SK-N-SH (cell line): ENCODE results near the gene SLC5A12. TPM values are rescaled to one million over a fixed set of nuclear protein-coding genes. Genes with fewer than 3 reads are reported as not detected.

Experiments
- CTCF ChIA-PET: fragments of 300-600, 350-600 bp; formaldehyde crosslinking; extraction: SDS; loops from one replicate; lab custom pipeline; 2021; lab: Yijun Ruan, JAX
- POLR2A ChIA-PET: fragments of 350-600 bp; sonication (Branson Sonifier 250); formaldehyde crosslinking; extraction: SDS; loops from one replicate; lab custom pipeline; 2020; ENCODE audit warnings: antibody characterized with exemption, inconsistent platforms; lab: Yijun Ruan, JAX
- DNase-seq: peaks from one replicate; pipeline ENCODE4 v3.0.0; 2012
- H2AFZ ChIP-seq: fragments of 200-600 bp; sonication (generic); 2 replicates; pipeline ENCODE4 v1.8.1; 2016; ENCODE audit warnings: antibody characterized with exemption, mild to moderate bottlenecking, low read depth
- H3F3A ChIP-seq: fragments of 200-600 bp; sonication (generic); replicated peaks from 2 replicates; pipeline ENCODE3; 2016; ENCODE audit warnings: antibody characterized with exemption, mild to moderate bottlenecking; ENCODE audit not compliant: insufficient read depth
- H3K27ac ChIP-seq, 2 experiments: fragments of 200-500 bp in 1 of 2; fragments of 200-600 bp in 1 of 2; sonication (Bioruptor generic) in 1 of 2; sonication (generic), shearing (Covaris generic) in 1 of 2; 2 replicates each; pipeline versions ENCODE4 v1.5.1 to v1.6.1; 2014 to 2016; ENCODE audit warnings: low read depth in 2 of 2, inconsistent platforms in 1 of 2, low read length in 1 of 2, mild to moderate bottlenecking in 1 of 2, mixed read lengths in 1 of 2
- H3K27me3 ChIP-seq: fragments of 200-600 bp; sonication (generic), shearing (Covaris generic); 2 replicates; pipeline ENCODE4 v1.6.1; 2016; ENCODE audit warnings: mixed run types; ENCODE audit not compliant: insufficient read depth
- H3K36me3 ChIP-seq, 2 experiments: fragments of 200-500 bp in 1 of 2; fragments of 200-600 bp in 1 of 2; sonication (Bioruptor generic) in 1 of 2; sonication (generic) in 1 of 2; replicated peaks in 1 of 2; 2 replicates each; pipeline versions ENCODE3 to v1.5.1; 2014 to 2016; ENCODE audit warnings: low read length in 1 of 2, mild to moderate bottlenecking in 1 of 2; ENCODE audit not compliant: insufficient read depth in 2 of 2, control insufficient read depth in 1 of 2
- H3K4me1 ChIP-seq, 2 experiments: fragments of 200-500 bp in 1 of 2; fragments of 200-600 bp in 1 of 2; sonication (Bioruptor generic) in 1 of 2; sonication (generic), shearing (Covaris generic) in 1 of 2; 2 replicates each; pipeline versions ENCODE4 v1.5.1 to v1.6.1; 2014 to 2016; ENCODE audit warnings: low read depth in 1 of 2, low read length in 1 of 2, mixed run types in 1 of 2; ENCODE audit not compliant: insufficient read depth in 2 of 2, control insufficient read depth in 1 of 2
- H3K4me2 ChIP-seq: fragments of 200-600 bp; sonication (generic), shearing (Covaris generic); 2 replicates; pipeline ENCODE4 v1.6.1; 2017; ENCODE audit warnings: mixed run types
- H3K4me3 ChIP-seq, 2 experiments: fragments of 200-500 bp in 1 of 2; fragments of 200-600 bp in 1 of 2; sonication (Bioruptor generic) in 1 of 2; sonication (generic), shearing (Covaris generic) in 1 of 2; 2 replicates each; pipeline versions ENCODE4 v1.5.1 to v1.8.1; 2014 to 2016; ENCODE audit warnings: low read depth in 2 of 2, inconsistent platforms in 1 of 2, low read length in 1 of 2, mild to moderate bottlenecking in 1 of 2, mixed read lengths in 1 of 2, moderate library complexity in 1 of 2
- H3K79me2 ChIP-seq: fragments of 200-600 bp; sonication (generic); 2 replicates; pipeline ENCODE4 v1.8.1; 2017; ENCODE audit warnings: mild to moderate bottlenecking; ENCODE audit not compliant: insufficient read depth
- H3K9ac ChIP-seq: fragments of 200-600 bp; sonication (generic); 2 replicates; pipeline ENCODE4 v1.6.1; 2017; ENCODE audit warnings: mixed run types
- H3K9me2 ChIP-seq: fragments of 200-600 bp; sonication (generic); 2 replicates; pipeline ENCODE4 v1.6.1; 2017; ENCODE audit warnings: mixed run types
- H3K9me3 ChIP-seq: fragments of 200-600 bp; sonication (generic); 2 replicates; pipeline ENCODE4 v1.6.1; 2017; ENCODE audit warnings: mixed run types, mild to moderate bottlenecking, moderate library complexity
- H4K20me1 ChIP-seq: fragments of 200-600 bp; sonication (generic); 2 replicates; pipeline ENCODE4 v1.6.1; 2017; ENCODE audit warnings: mild to moderate bottlenecking, mixed run types; ENCODE audit not compliant: insufficient read depth
- ELF1 ChIP-seq: IDR thresholded peaks from 2 replicates; pipeline ENCODE4 v1.4.0; 2012
- EZH2phosphoT487 ChIP-seq: fragments of 200-600 bp; sonication (generic); IDR thresholded peaks from 2 replicates; pipeline ENCODE4 v1.6.1; 2017; ENCODE audit warnings: low read depth, mixed run types, mild to moderate bottlenecking, antibody characterized with exemption, moderate library complexity, borderline replicate concordance
- FOSL2 ChIP-seq: IDR thresholded peaks from 2 replicates; pipeline ENCODE4 v1.4.0; 2012; ENCODE audit warnings: low read depth, mild to moderate bottlenecking, moderate library complexity, borderline replicate concordance
- FOXJ3 ChIP-seq: sonication (generic); formaldehyde crosslinking; IDR thresholded peaks from 2 replicates; pipeline ENCODE4 v1.5.1; 2020; ENCODE audit warnings: mild to moderate bottlenecking, missing genetic modification reagents
- FOXM1 ChIP-seq: IDR thresholded peaks from 2 replicates; pipeline ENCODE4 v1.4.0; 2012; ENCODE audit warnings: low read depth, mild to moderate bottlenecking
- GATA2 ChIP-seq: sonication (generic); formaldehyde crosslinking; IDR thresholded peaks from 2 replicates; pipeline ENCODE4 v1.5.0; 2020; ENCODE audit warnings: mild to moderate bottlenecking, missing genetic modification reagents
- IRF3 ChIP-seq: fragments of 150-350 bp; IDR thresholded peaks from 2 replicates; pipeline ENCODE4 v1.6.1; 2016; ENCODE audit warnings: mild to moderate bottlenecking, low read depth, low read length
- MEF2A ChIP-seq: IDR thresholded peaks from 2 replicates; pipeline ENCODE4 v1.4.0; 2012; ENCODE audit warnings: low read depth, borderline replicate concordance
- NFIC ChIP-seq: IDR thresholded peaks from 2 replicates; pipeline ENCODE4 v1.4.0; 2012; ENCODE audit warnings: borderline replicate concordance
- RCOR1 ChIP-seq: fragments of 150-350 bp; IDR thresholded peaks from 2 replicates; pipeline ENCODE4 v1.6.1; 2017; ENCODE audit warnings: antibody characterized with exemption, low read length
- REST ChIP-seq: IDR thresholded peaks from 2 replicates; pipeline ENCODE4 v1.6.1; 2012; ENCODE audit warnings: mild to moderate bottlenecking, low read depth, low read length, moderate library complexity
- RFX5 ChIP-seq: IDR thresholded peaks from 2 replicates; pipeline ENCODE4 v1.6.1; 2012; ENCODE audit warnings: mild to moderate bottlenecking, improper control_type of control experiment, low read length
- TAF1 ChIP-seq: IDR thresholded peaks from 2 replicates; pipeline ENCODE4 v1.6.1; 2012; ENCODE audit warnings: low read depth, mild to moderate bottlenecking, low read length, moderate library complexity, borderline replicate concordance
- TCF12 ChIP-seq: IDR thresholded peaks from 2 replicates; pipeline ENCODE4 v1.4.0; 2012
- TEAD4 ChIP-seq: IDR thresholded peaks from 2 replicates; pipeline ENCODE4 v1.4.0; 2012; ENCODE audit warnings: mild to moderate bottlenecking, borderline replicate concordance; ENCODE audit not compliant: insufficient read depth
- YY1 ChIP-seq: IDR thresholded peaks from 2 replicates; pipeline ENCODE4 v1.4.0; 2012; ENCODE audit warnings: low read depth, mild to moderate bottlenecking
- WGBS: methylation state at CpG from one replicate; pipeline ENCODE4 v1.1.6; 2017; ENCODE audit warnings: low lambda C conversion rate; 5-methylcytosine and 5-hydroxymethylcytosine counted together
- polyA plus RNA-seq, 3 experiments: library from polyadenylated mRNA; depleted of rRNA; stranded (reverse); fragments of >200 nt; gene quantifications; 2 replicates each; pipeline ENCODE4 v1.2.3, GENCODE V29; 2012
- TF ChIP-seq, protein P1 (sequence below): IDR thresholded peaks from 2 replicates; pipeline ENCODE4; 2012

The SLC5A12 gene
- polyA plus RNA-seq, 1 of the 3 experiments (the other 2 are of a cell fraction), result 0.03 TPM

- H3K4me1 ChIP-seq, result no peaks in the 10 kb centered on the region
- ChIA-PET CTCF (no interaction called here), POLR2A (no interaction called here)
- no peak overlapping the region for H3K9ac ChIP-seq
- TF ChIP-seq REST (no peak), EZH2phosphoT487 (no peak), NFIC (no peak)
- H3F3A ChIP-seq, result no peaks in the 10 kb centered on the region
- 69% methylated on average over 2 of the region's 2 CpGs for WGBS
- H3K9me3 ChIP-seq, result no peaks in the 10 kb centered on the region
- H3K27me3 ChIP-seq, result no peaks in the 10 kb centered on the region
- no peak overlapping the region for H2AFZ ChIP-seq
- no peaks in the 10 kb centered on the region for H3K36me3 ChIP-seq
- no peaks in the 10 kb centered on the region for H4K20me1 ChIP-seq
- H3K4me2 ChIP-seq, result no peak overlapping the region
- no peaks in the 10 kb centered on the region for H3K9me2 ChIP-seq
- H3K4me3 ChIP-seq, result no peak overlapping the region
- no peak overlapping the region for H3K27ac ChIP-seq
- no peak for DNase-seq
- no peaks in the 10 kb centered on the region for H3K79me2 ChIP-seq
Observed at GRCh38 chr11:26767060-26767459, 45.2 kb upstream of the SLC5A12 start.

DNA sequence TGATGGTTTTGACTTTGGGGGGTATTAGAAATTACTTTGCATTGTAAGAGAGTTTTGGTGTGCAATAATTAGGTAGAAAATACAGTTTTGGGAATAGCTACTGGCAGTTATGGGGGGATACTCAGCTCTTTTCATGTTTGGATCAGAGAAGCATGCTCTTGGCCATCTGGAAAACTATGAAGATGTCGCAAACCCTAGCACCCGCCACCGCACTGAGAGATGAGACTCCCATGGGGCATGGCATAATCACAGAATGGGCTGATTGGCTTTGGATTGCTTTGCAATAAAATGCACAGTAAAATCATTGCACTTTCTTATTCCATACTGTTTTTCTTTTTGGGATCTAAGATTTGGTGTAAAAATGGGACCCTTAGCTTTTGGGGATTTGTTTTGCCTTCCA is 43.5 kb upstream of the SLC5A12 start:
- Histone ChIP-seq H2AFZ (no peak overlapping the region), H3K79me2 (no peaks in the 10 kb centered on the region), H3K9me3 (no peaks in the 10 kb centered on the region), H3K4me1 (no peaks in the 10 kb centered on the region), H4K20me1 (no peaks in the 10 kb centered on the region), H3F3A (no peaks in the 10 kb centered on the region), H3K27me3 (no peaks in the 10 kb centered on the region), H3K9me2 (no peaks in the 10 kb centered on the region), H3K4me2 (no peak overlapping the region), H3K36me3 (no peaks in the 10 kb centered on the region), H3K27ac (no peak overlapping the region), H3K9ac (no peak overlapping the region), H3K4me3 (no peak overlapping the region)
- TF ChIP-seq ELF1 (no peak), YY1 (no peak), RFX5 (no peak), FOXM1 (no peak), TCF12 (no peak), EZH2phosphoT487 (no peak), TAF1 (no peak), FOXJ3 (CRISPR knock-in tag) (no peak), MEF2A (no peak), TEAD4 (no peak), REST (no peak), IRF3 (no peak), GATA2 (CRISPR knock-in tag) (no peak), FOSL2 (no peak), RCOR1 (no peak)
- TF ChIP-seq, protein P1, sequence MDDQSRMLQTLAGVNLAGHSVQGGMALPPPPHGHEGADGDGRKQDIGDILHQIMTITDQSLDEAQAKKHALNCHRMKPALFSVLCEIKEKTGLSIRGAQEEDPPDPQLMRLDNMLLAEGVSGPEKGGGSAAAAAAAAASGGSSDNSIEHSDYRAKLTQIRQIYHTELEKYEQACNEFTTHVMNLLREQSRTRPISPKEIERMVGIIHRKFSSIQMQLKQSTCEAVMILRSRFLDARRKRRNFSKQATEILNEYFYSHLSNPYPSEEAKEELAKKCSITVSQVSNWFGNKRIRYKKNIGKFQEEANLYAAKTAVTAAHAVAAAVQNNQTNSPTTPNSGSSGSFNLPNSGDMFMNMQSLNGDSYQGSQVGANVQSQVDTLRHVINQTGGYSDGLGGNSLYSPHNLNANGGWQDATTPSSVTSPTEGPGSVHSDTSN, result no peak
- ChIA-PET POLR2A (no interaction called here), CTCF (interaction anchor here (1.2 kb wide), 1 partner anchor 394 kb away, joined by 4 read pairs; no protein-coding TSS in a partner anchor)
- DNase-seq, result no peak
- 100% methylated on average over 3 of the region's 3 CpGs for WGBS
